CD4-positive, alpha-beta T cell treated with Interferon alpha-2 for 1 hour (primary cell): ENCODE measurements around the gene TMEM19.

Source experiments
- DNase-seq, 2 donors: peaks; one replicate each; pipeline ENCODE4 v3.0.0-alpha.2; 2020 to 2022

The TMEM19 gene

GRCh38 chr12:71721783-71722505 is 36.1 kb downstream of the TMEM19 start:
- no peak for DNase-seq

GRCh38 chr12:71725011-71725410 is 39.1 kb downstream of the TMEM19 start:
- DNase-seq = no peak

- no peak for DNase-seq
These were observed 40.7 kb downstream of the TMEM19 start for GRCh38 chr12:71726548-71726947.

GRCh38 chr12:71727958-71728357 is 42.1 kb downstream of the TMEM19 start:
- DNase-seq = no peak

- DNase-seq = no peak
These were observed 45.1 kb downstream of the TMEM19 start for GRCh38 chr12:71730936-71731335.

- DNase-seq = no peak
These were observed 45.8 kb downstream of the TMEM19 start for GRCh38 chr12:71731439-71732356.

- no peak for DNase-seq
These were observed 46.5 kb downstream of the TMEM19 start for GRCh38 chr12:71732357-71732712.

GRCh38 chr12:71737197-71737596 is 51.3 kb downstream of the TMEM19 start:
- no peak for DNase-seq

GRCh38 chr12:71742998-71743397 is 57.1 kb downstream of the TMEM19 start:
- no peak for DNase-seq

GRCh38 chr12:71744522-71745300 is 58.8 kb downstream of the TMEM19 start:
- no peak for DNase-seq

- peak; percentile 62 to 75 for DNase-seq
These were observed 61.2 kb downstream of the TMEM19 start for GRCh38 chr12:71746974-71747611.

GRCh38 chr12:71748081-71748850 is 62.4 kb downstream of the TMEM19 start:
- no peak for DNase-seq

- DNase-seq = no peak
These were observed 63.8 kb downstream of the TMEM19 start for GRCh38 chr12:71749666-71750065.

- no peak for DNase-seq
These were observed 67.0 kb downstream of the TMEM19 start for GRCh38 chr12:71752891-71753290.
